ENCODE measurements around the gene ATG10.

The ATG10 gene

DNA sequence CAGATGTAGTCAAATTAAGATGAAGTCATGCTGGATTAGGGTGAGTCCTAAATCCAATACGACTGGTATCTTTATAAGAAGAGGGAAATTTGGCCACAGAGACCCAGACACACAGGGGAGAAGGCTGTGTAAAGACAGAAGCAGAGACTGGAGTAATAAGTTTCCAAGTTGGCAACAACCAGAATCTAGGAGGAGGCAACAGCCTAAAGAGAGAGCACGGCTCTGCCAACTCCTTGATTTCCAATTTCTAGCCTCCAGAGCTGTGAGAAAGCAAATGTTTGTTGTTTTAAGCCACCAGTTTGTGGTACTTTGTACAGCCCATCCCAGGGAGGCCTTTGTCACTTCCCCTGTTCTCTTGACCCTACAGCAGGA, 74.4 kb downstream of the ATG10 start:
- Histone ChIP-seq H3K4me1 (peaks cover 18% of the 10 kb centered on the region), H3K79me2 (no peaks in the 10 kb centered on the region), H3K27ac (peak overlapping the region; percentile 57), H3K4me3 (ENCODE audit: low read depth, low read length) (no peak overlapping the region), H2AFZ (peak overlapping the region; percentile 81), H3K9ac (no peak overlapping the region), H3K9me3 (ENCODE audit: control insufficient read depth, low read length) (no peaks in the 10 kb centered on the region), H3K36me3 (ENCODE audit: control insufficient read depth, insufficient read depth, low read length) (no peaks in the 10 kb centered on the region), H3K27me3 (ENCODE audit: control insufficient read depth, insufficient read depth, low read length) (no peaks in the 10 kb centered on the region), H3K4me2 (ENCODE audit: low read length) (no peak overlapping the region)
- TF ChIP-seq, protein P1, sequence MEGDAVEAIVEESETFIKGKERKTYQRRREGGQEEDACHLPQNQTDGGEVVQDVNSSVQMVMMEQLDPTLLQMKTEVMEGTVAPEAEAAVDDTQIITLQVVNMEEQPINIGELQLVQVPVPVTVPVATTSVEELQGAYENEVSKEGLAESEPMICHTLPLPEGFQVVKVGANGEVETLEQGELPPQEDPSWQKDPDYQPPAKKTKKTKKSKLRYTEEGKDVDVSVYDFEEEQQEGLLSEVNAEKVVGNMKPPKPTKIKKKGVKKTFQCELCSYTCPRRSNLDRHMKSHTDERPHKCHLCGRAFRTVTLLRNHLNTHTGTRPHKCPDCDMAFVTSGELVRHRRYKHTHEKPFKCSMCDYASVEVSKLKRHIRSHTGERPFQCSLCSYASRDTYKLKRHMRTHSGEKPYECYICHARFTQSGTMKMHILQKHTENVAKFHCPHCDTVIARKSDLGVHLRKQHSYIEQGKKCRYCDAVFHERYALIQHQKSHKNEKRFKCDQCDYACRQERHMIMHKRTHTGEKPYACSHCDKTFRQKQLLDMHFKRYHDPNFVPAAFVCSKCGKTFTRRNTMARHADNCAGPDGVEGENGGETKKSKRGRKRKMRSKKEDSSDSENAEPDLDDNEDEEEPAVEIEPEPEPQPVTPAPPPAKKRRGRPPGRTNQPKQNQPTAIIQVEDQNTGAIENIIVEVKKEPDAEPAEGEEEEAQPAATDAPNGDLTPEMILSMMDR (IDR thresholded peaks at IDR 0.05), result no peak

DNA sequence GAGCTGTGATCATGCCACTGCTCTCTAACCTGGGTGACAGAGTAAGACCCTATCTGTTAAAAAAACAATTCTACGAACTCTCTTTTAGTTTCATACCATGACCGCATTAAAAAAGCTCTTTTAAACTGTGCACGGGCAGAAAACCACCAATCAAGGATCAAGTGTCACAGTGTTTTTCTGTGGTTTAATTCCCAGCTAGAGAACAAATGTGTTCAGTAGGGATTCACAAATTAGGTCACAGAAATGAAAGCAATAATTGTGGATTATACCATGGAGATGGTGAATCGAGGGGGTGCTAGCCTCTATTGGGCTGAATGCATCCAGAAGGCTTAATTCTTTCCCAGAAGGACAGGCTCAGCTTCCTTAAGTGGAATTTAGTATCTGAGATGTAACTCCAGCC, 79.1 kb downstream of the ATG10 start:
- Histone ChIP-seq H3K4me1 (peaks cover 6% of the 10 kb centered on the region), H3K4me2 (ENCODE audit: low read length) (no peak overlapping the region), H3K27ac (no peak overlapping the region), H3K4me3 (ENCODE audit: low read depth, low read length) (no peak overlapping the region), H3K9me3 (ENCODE audit: control insufficient read depth, low read length) (no peaks in the 10 kb centered on the region), H3K79me2 (no peaks in the 10 kb centered on the region), H3K27me3 (ENCODE audit: control insufficient read depth, insufficient read depth, low read length) (no peaks in the 10 kb centered on the region), H2AFZ (no peak overlapping the region), H3K9ac (no peak overlapping the region), H3K36me3 (ENCODE audit: control insufficient read depth, insufficient read depth, low read length) (no peaks in the 10 kb centered on the region)
- TF ChIP-seq, protein P1 (IDR thresholded peaks at IDR 0.05), result no peak

GRCh38 chr5:82054004-82054710, 82.3 kb downstream of the ATG10 start:
- Histone ChIP-seq H3K9me3 (ENCODE audit: control insufficient read depth, low read length) (no peaks in the 10 kb centered on the region), H3K4me1 (no peaks in the 10 kb centered on the region), H2AFZ (no peak overlapping the region), H3K4me3 (ENCODE audit: low read depth, low read length) (no peak overlapping the region), H3K4me2 (ENCODE audit: low read length) (no peak overlapping the region), H3K79me2 (no peaks in the 10 kb centered on the region), H3K36me3 (ENCODE audit: control insufficient read depth, insufficient read depth, low read length) (no peaks in the 10 kb centered on the region), H3K27ac (no peak overlapping the region), H3K27me3 (ENCODE audit: control insufficient read depth, insufficient read depth, low read length) (no peaks in the 10 kb centered on the region), H3K9ac (no peak overlapping the region)
- TF ChIP-seq, protein P1 (IDR thresholded peaks at IDR 0.05), result no peak

GRCh38 chr5:82057051-82057450, 85.2 kb downstream of the ATG10 start:
- H3K36me3 ChIP-seq (ENCODE audit: control insufficient read depth, insufficient read depth, low read length), result no peaks in the 10 kb centered on the region
- H3K4me3 ChIP-seq (ENCODE audit: low read depth, low read length), result no peak overlapping the region
- H3K9ac ChIP-seq, result no peak overlapping the region
- H3K4me2 ChIP-seq (ENCODE audit: low read length), result no peak overlapping the region
- no peak overlapping the region for H2AFZ ChIP-seq
- TF ChIP-seq, protein P1 (IDR thresholded peaks at IDR 0.05), result no peak
- H3K4me1 ChIP-seq, result no peaks in the 10 kb centered on the region
- H3K9me3 ChIP-seq (ENCODE audit: control insufficient read depth, low read length), result no peaks in the 10 kb centered on the region
- H3K27ac ChIP-seq, result no peak overlapping the region
- no peaks in the 10 kb centered on the region for H3K27me3 ChIP-seq (ENCODE audit: control insufficient read depth, insufficient read depth, low read length)
- no peaks in the 10 kb centered on the region for H3K79me2 ChIP-seq

DNA sequence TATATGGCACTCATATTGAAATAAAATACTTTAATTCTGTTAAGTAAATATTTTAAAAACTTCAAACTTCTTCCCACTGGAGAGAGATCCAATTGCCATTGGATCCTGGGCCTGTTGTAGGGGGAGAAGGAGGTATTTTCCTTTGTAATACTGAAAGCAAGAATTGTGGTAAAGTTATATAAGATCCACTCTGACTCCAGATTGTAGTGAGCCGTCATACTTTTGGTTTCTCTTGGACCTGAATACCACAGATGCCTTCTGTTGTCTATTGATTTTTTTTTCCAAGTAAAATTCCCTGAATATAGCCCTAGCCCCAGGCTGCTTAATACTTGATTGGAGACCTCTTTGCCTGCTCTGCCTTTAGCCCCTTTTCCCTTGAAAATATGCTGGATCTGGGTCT, 86.9 kb downstream of the ATG10 start:
- Histone ChIP-seq H3K9me3 (ENCODE audit: control insufficient read depth, low read length) (no peaks in the 10 kb centered on the region), H3K27me3 (ENCODE audit: control insufficient read depth, insufficient read depth, low read length) (no peaks in the 10 kb centered on the region), H3K9ac (no peak overlapping the region), H3K4me3 (ENCODE audit: low read depth, low read length) (no peak overlapping the region), H3K4me1 (no peaks in the 10 kb centered on the region), H3K27ac (no peak overlapping the region), H3K79me2 (no peaks in the 10 kb centered on the region), H3K36me3 (ENCODE audit: control insufficient read depth, insufficient read depth, low read length) (no peaks in the 10 kb centered on the region), H3K4me2 (ENCODE audit: low read length) (no peak overlapping the region), H2AFZ (no peak overlapping the region)
- TF ChIP-seq, protein P1 (IDR thresholded peaks at IDR 0.05), result no peak
